Epithelial cell of esophagus (primary cell): Measurements from ENCODE around the gene MARCKS.

ENCODE experiments used
- DNase-seq: peaks from one replicate; pipeline ENCODE4 v3.0.0; 2010; ENCODE audit warnings: low read depth
- H3K4me3 ChIP-seq: 2 replicates; pipeline ENCODE4 v1.5.1; 2011; ENCODE audit warnings: mild to moderate bottlenecking, low read length, control low read depth
- CTCF ChIP-seq: IDR thresholded peaks from 2 replicates; pipeline ENCODE4 v1.5.1; 2011; ENCODE audit warnings: low read depth, mild to moderate bottlenecking, low read length, control low read depth, inconsistent platforms; ENCODE audit not compliant: insufficient read depth; ENCODE audit errors: missing control alignments

Gene MARCKS

GRCh38 chr6:113821445-113821844, 35.7 kb upstream of the MARCKS start:
- DNase-seq, result no peak
- TF ChIP-seq CTCF, result no peak

GRCh38 chr6:113823916-113824315, 33.2 kb upstream of the MARCKS start:
- TF ChIP-seq CTCF, result no peak
- no peak overlapping the region for H3K4me3 ChIP-seq
- DNase-seq, result no peak

More at GRCh38 chr6:113821445-113821844, 35.7 kb upstream of the MARCKS start:
- H3K4me3 ChIP-seq, result no peak overlapping the region

DNA sequence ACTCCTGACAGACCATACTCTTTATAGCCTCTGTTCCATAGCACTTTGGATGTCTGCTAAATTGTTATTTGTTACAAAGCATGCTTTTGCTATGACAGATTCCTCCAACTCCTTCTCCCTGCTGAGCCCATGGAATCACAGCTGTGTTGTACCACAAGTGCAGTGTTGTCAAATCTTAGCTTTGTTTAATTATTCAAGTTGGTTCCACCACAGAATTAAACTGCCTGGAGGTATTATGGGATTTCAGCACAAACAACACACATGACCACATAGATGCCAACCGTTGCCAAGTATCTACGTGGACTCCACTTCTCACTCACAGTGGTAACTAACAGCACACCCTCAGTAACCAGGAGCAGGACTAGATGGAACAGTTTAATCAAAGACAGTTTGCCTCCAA, 32.7 kb upstream of the MARCKS start:
- no peak for TF ChIP-seq CTCF
- no peak overlapping the region for H3K4me3 ChIP-seq
- DNase-seq, result peak; percentile 11

- no peak for DNase-seq
- no peak overlapping the region for H3K4me3 ChIP-seq
- no peak for TF ChIP-seq CTCF
Observed at GRCh38 chr6:113824866-113825265, 32.3 kb upstream of the MARCKS start.

GRCh38 chr6:113825781-113826180, 31.4 kb upstream of the MARCKS start:
- no peak for DNase-seq
- no peak overlapping the region for H3K4me3 ChIP-seq
- no peak for TF ChIP-seq CTCF

GRCh38 chr6:113828984-113829695, 28.0 kb upstream of the MARCKS start:
- DNase-seq, result no peak
- no peak overlapping the region for H3K4me3 ChIP-seq
- no peak for TF ChIP-seq CTCF

- TF ChIP-seq CTCF, result no peak
- no peak for DNase-seq
- H3K4me3 ChIP-seq, result no peak overlapping the region
Observed at GRCh38 chr6:113829696-113830045, 27.5 kb upstream of the MARCKS start.
